HFFc6 (cell line): ENCODE data around the gene GPHN. TPM values are rescaled to one million over a fixed set of nuclear protein-coding genes. Genes with fewer than 3 reads are reported as not detected.
"Not testable (repeated sequence)": the region's sequence is repeated elsewhere in the genome, so short reads cannot be mapped to it uniquely, and the experiment has no call there.

Source experiments
- DNase-seq: peaks from one replicate; pipeline ENCODE4 v3.0.0-alpha.2; 2018
- H3K27ac Mint-ChIP-seq: 2 replicates; pipeline ENCODE4 v1.8.0; 2020; ENCODE audit warnings: mild to moderate bottlenecking, mixed read lengths
- H3K27me3 Mint-ChIP-seq: 2 replicates; pipeline ENCODE4 v1.8.0; 2021; ENCODE audit warnings: mild to moderate bottlenecking, moderate library complexity, mixed read lengths; ENCODE audit not compliant: insufficient read depth
- H3K36me3 Mint-ChIP-seq: 2 replicates; pipeline ENCODE4 v1.8.0; 2021; ENCODE audit warnings: low read depth, mixed read lengths
- H3K4me1 Mint-ChIP-seq: 2 replicates; pipeline ENCODE4 v1.8.0; 2020; ENCODE audit warnings: low read depth, mixed read lengths
- H3K4me3 Mint-ChIP-seq: 2 replicates; pipeline ENCODE4 v1.8.0; 2020; ENCODE audit warnings: mild to moderate bottlenecking, moderate library complexity, mixed read lengths
- H3K9me3 Mint-ChIP-seq: 2 replicates; pipeline ENCODE4 v1.8.0; 2020; ENCODE audit warnings: mild to moderate bottlenecking, mixed read lengths
- CTCF ChIP-seq: fragments of 200-600 bp; sonication (generic); IDR thresholded peaks from 2 replicates; pipeline ENCODE4 v1.5.0; 2021; ENCODE audit warnings: antibody characterized with exemption, mild to moderate bottlenecking
- total RNA-seq, 6 experiments: library from RNA; stranded (reverse); fragmentation: NEBNext Ultra II Directional; extraction: Animal tissue kit (Norgen Biotek cat#: 25700); gene quantifications; 2 replicates in 1 of 6; 3 replicates in 5 of 6; pipeline ENCODE4 v1.2.3, GENCODE V29; 2021

GPHN gene
- total RNA-seq, 6 experiments from 2014 or later: 11.2 to 16.4 (median 15.0) TPM

DNA sequence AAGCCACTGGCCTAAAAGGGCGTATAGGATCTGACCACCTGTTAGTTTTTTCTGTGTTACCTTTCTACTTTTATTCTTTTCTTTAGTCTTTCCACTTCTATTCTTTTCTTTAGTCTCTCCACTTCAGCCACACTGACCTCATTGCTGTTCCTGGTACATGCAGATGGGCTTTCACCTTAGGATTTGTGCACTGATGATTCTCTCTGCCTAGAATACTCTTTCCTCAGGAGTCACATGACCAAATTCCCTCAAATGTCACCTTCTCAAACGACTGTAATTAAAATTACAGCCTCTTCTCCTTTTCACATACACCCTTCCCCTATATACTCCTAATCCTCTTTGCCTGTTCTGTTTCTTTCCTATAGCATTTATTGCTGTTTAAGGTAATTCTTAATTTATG is 36.0 kb downstream of the GPHN start:
- TF ChIP-seq CTCF: no peak
- H3K4me1 Mint-ChIP-seq: no peaks in the 10 kb centered on the region
- H3K27ac Mint-ChIP-seq: no peak overlapping the region
- H3K36me3 Mint-ChIP-seq: no peaks in the 10 kb centered on the region
- H3K9me3 Mint-ChIP-seq: peaks cover 5% of the 10 kb centered on the region; the same call in 1 of the 2 replicates
- H3K4me3 Mint-ChIP-seq: no peak overlapping the region
- H3K27me3 Mint-ChIP-seq: no peaks in the 10 kb centered on the region
- no peak for DNase-seq

GRCh38 chr14:66545191-66545590 is 37.2 kb downstream of the GPHN start:
- H3K27ac Mint-ChIP-seq: not testable (repeated sequence)

GRCh38 chr14:66545751-66546150 is 37.8 kb downstream of the GPHN start:
- not testable (repeated sequence) for DNase-seq, H3K9me3 Mint-ChIP-seq, H3K36me3 Mint-ChIP-seq, H3K4me3 Mint-ChIP-seq, H3K4me1 Mint-ChIP-seq, H3K27ac Mint-ChIP-seq, H3K27me3 Mint-ChIP-seq

More at GRCh38 chr14:66545191-66545590, 37.2 kb downstream of the GPHN start:
- not testable (repeated sequence) for H3K4me3 Mint-ChIP-seq, H3K4me1 Mint-ChIP-seq, DNase-seq, H3K36me3 Mint-ChIP-seq, H3K27me3 Mint-ChIP-seq, H3K9me3 Mint-ChIP-seq

GRCh38 chr14:66563731-66564130 is 55.8 kb downstream of the GPHN start:
- Mint-ChIP-seq H3K4me3 (no peak overlapping the region), H3K36me3 (no peaks in the 10 kb centered on the region), H3K27me3 (no peaks in the 10 kb centered on the region), H3K9me3 (no peaks in the 10 kb centered on the region; the same call in 1 of the 2 replicates), H3K27ac (no peak overlapping the region), H3K4me1 (no peaks in the 10 kb centered on the region)
- no peak for DNase-seq
- TF ChIP-seq CTCF: no peak

DNA sequence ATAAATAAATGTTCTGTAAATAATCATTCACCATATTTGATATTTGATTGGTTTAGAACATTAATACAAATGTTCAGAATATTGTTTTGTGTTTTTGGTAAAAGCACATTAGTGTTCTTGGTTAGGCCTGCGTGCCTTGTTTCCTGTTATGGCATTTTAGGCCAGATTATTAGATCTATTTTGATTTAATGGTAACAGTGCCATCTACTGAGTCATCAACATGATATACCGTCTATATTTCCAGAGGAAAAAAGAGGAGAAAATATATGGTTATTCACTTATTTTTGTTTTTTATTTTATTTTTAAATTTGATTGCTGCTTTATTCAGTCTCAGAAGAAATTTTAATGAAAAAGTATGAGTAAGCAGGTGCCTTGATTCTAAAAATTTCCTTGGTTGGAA is 60.3 kb downstream of the GPHN start:
- H3K27me3 Mint-ChIP-seq: no peaks in the 10 kb centered on the region; the same call in 1 of the 2 replicates
- TF ChIP-seq CTCF: no peak
- H3K9me3 Mint-ChIP-seq: no peaks in the 10 kb centered on the region; the same call in none of the 2 replicates
- no peaks in the 10 kb centered on the region for H3K4me1 Mint-ChIP-seq
- H3K27ac Mint-ChIP-seq: no peak overlapping the region
- no peak for DNase-seq
- H3K4me3 Mint-ChIP-seq: no peak overlapping the region
- no peaks in the 10 kb centered on the region; the same call in 1 of the 2 replicates for H3K36me3 Mint-ChIP-seq

GRCh38 chr14:66572826-66573225 is 64.9 kb downstream of the GPHN start:
- TF ChIP-seq CTCF: no peak

GRCh38 chr14:66575014-66575413 is 67.1 kb downstream of the GPHN start:
- no peak for DNase-seq
- Mint-ChIP-seq H3K27ac (no peak overlapping the region), H3K9me3 (peaks cover 9% of the 10 kb centered on the region), H3K4me3 (no peak overlapping the region), H3K27me3 (no peaks in the 10 kb centered on the region), H3K36me3 (peaks cover 6% of the 10 kb centered on the region), H3K4me1 (no peaks in the 10 kb centered on the region)
- TF ChIP-seq CTCF: no peak

More at GRCh38 chr14:66572826-66573225, 64.9 kb downstream of the GPHN start:
- Mint-ChIP-seq H3K27ac (no peak overlapping the region), H3K36me3 (peaks cover 6% of the 10 kb centered on the region), H3K27me3 (no peaks in the 10 kb centered on the region; the same call in 1 of the 2 replicates), H3K9me3 (peaks cover 5% of the 10 kb centered on the region), H3K4me3 (no peak overlapping the region), H3K4me1 (no peaks in the 10 kb centered on the region)
- DNase-seq: no peak
